Non-pigmented ciliary epithelial cell (primary cell): ENCODE data around the gene RPL38.

Experiments used
- DNase-seq: peaks from one replicate; pipeline ENCODE4 v3.0.0-alpha.2; 2010; ENCODE audit warnings: low read depth

RPL38 gene

GRCh38 chr17:74203439-74204240 is at the start of gene RPL38:
Gene RPL38 (plus strand): TSS chr17:74203678. CDS start chr17:74203956, 278 bp downstream.
- DNase-seq = peak; percentile 92

GRCh38 chr17:74153821-74154430 is 49.6 kb upstream of the RPL38 start:
- no peak for DNase-seq

GRCh38 chr17:74156878-74157277 is 46.6 kb upstream of the RPL38 start:
- DNase-seq = no peak

GRCh38 chr17:74157366-74157765 is 46.1 kb upstream of the RPL38 start:
- DNase-seq = no peak

- no peak for DNase-seq
Measured at GRCh38 chr17:74158761-74159160, 44.7 kb upstream of the RPL38 start.

GRCh38 chr17:74159226-74159840 is 44.1 kb upstream of the RPL38 start:
- no peak for DNase-seq

- DNase-seq = no peak
Measured at GRCh38 chr17:74160656-74161502, 42.6 kb upstream of the RPL38 start.

- no peak for DNase-seq
Measured at GRCh38 chr17:74161503-74161875, 42.0 kb upstream of the RPL38 start.

- DNase-seq = no peak
Measured at GRCh38 chr17:74163271-74163821, 40.1 kb upstream of the RPL38 start.

- DNase-seq = no peak
Measured at GRCh38 chr17:74163836-74164235, 39.6 kb upstream of the RPL38 start.

- no peak for DNase-seq
Measured at GRCh38 chr17:74164446-74165045, 38.9 kb upstream of the RPL38 start.

GRCh38 chr17:74165797-74166365 is 37.6 kb upstream of the RPL38 start:
- no peak for DNase-seq

GRCh38 chr17:74170924-74171323 is 32.6 kb upstream of the RPL38 start:
- no peak for DNase-seq

- DNase-seq = no peak
Measured at GRCh38 chr17:74172700-74173099, 30.8 kb upstream of the RPL38 start.

- no peak for DNase-seq
Measured at GRCh38 chr17:74176546-74177001, 26.9 kb upstream of the RPL38 start.

- DNase-seq = no peak
Measured at GRCh38 chr17:74177018-74177450, 26.4 kb upstream of the RPL38 start.

GRCh38 chr17:74179576-74179975 is 23.9 kb upstream of the RPL38 start:
- no peak for DNase-seq

GRCh38 chr17:74180336-74180735 is 23.1 kb upstream of the RPL38 start:
- no peak for DNase-seq

GRCh38 chr17:74181341-74181740 is 22.1 kb upstream of the RPL38 start:
- DNase-seq = no peak

GRCh38 chr17:74182041-74182723 is 21.3 kb upstream of the RPL38 start:
- DNase-seq = no peak
